ENCODE measurements around the gene SWT1. TPM values are rescaled to one million over a fixed set of nuclear protein-coding genes. Genes with fewer than 3 reads are reported as not detected.

SWT1 gene
- total RNA-seq, 1 experiment from 2014 or later, result 3.6 TPM

GRCh38 chr1:185293967-185294542, 137.1 kb downstream of the SWT1 start:
- H3K4me2 ChIP-seq, result no peak overlapping the region
- intact Hi-C loops (cut with micrococcal nuclease; ENCODE audit: unreplicated experiment), result no loop called here

GRCh38 chr1:185295091-185295490, 138.1 kb downstream of the SWT1 start:
- TF ChIP-seq EZH2 (IDR thresholded peaks at IDR 0.05; ENCODE audit: low read depth) (no peak), CTCF (conservative IDR thresholded peaks at IDR 0.05) (no peak)
- BruUV-seq (replicated peaks), result no TSS peak
- no peak for DNase-seq
- no peaks in the 10 kb centered on the region for H3K9me3 ChIP-seq (ENCODE audit: insufficient read depth, low read depth)
- ChIA-PET CTCF (no interaction called here), POLR2A (ENCODE audit: unreplicated experiment) (no interaction called here)
- no peaks in the 10 kb centered on the region for H4K20me1 ChIP-seq (ENCODE audit: insufficient read depth)
- H3K36me3 ChIP-seq (ENCODE audit: low read depth), result peaks cover 9% of the 10 kb centered on the region; the same call in 1 of the 2 replicates
- H3K27ac ChIP-seq, result no peak overlapping the region
- H3K4me1 ChIP-seq (replicated peaks; ENCODE audit: insufficient read depth), result no peaks in the 10 kb centered on the region
- H3F3A ChIP-seq (ENCODE audit: insufficient read depth, low read depth), result 0 out of 2 replicates have a peak, but pooled peaks cover 3% of the 10 kb centered on the region
- H3K27me3 ChIP-seq (ENCODE audit: insufficient read depth, low read depth), result no peaks in the 10 kb centered on the region
- H3K79me2 ChIP-seq (ENCODE audit: low read depth), result no peaks in the 10 kb centered on the region
- intact Hi-C loops (cut with micrococcal nuclease; ENCODE audit: unreplicated experiment), result no loop called here
- no peak overlapping the region for H3K4me2 ChIP-seq
- H2AFZ ChIP-seq, result no peak overlapping the region
- H3K4me3 ChIP-seq, result no peak overlapping the region
- H3K9me2 ChIP-seq (ENCODE audit: insufficient read depth), result no peaks in the 10 kb centered on the region

More at GRCh38 chr1:185293967-185294542, 137.1 kb downstream of the SWT1 start:
- Histone ChIP-seq H3K36me3 (ENCODE audit: low read depth) (peaks cover 9% of the 10 kb centered on the region; the same call in 1 of the 2 replicates), H3K9me3 (ENCODE audit: insufficient read depth, low read depth) (no peaks in the 10 kb centered on the region), H3K79me2 (ENCODE audit: low read depth) (no peaks in the 10 kb centered on the region), H3K4me1 (replicated peaks; ENCODE audit: insufficient read depth) (no peaks in the 10 kb centered on the region), H2AFZ (no peak overlapping the region), H3K27ac (no peak overlapping the region), H3K4me3 (no peak overlapping the region), H3K9me2 (ENCODE audit: insufficient read depth) (no peaks in the 10 kb centered on the region), H4K20me1 (ENCODE audit: insufficient read depth) (no peaks in the 10 kb centered on the region), H3F3A (ENCODE audit: insufficient read depth, low read depth) (0 out of 2 replicates have a peak, but pooled peaks cover 3% of the 10 kb centered on the region), H3K27me3 (ENCODE audit: insufficient read depth, low read depth) (no peaks in the 10 kb centered on the region)
- CTCF ChIA-PET, result no interaction called here
- POLR2A ChIA-PET (ENCODE audit: unreplicated experiment), result interaction anchor here (0.5 kb wide), 1 partner anchor 23 kb away, joined by 4 read pairs; the partner anchor contains the start of gene IVNS1ABP
- no peak for DNase-seq
- TF ChIP-seq CTCF (conservative IDR thresholded peaks at IDR 0.05) (no peak), EZH2 (IDR thresholded peaks at IDR 0.05; ENCODE audit: low read depth) (no peak)
- BruUV-seq (replicated peaks), result no TSS peak

GRCh38 chr1:185297982-185298381, 141.0 kb downstream of the SWT1 start:
- intact Hi-C loops (cut with micrococcal nuclease; ENCODE audit: unreplicated experiment), result no loop called here
- no peaks in the 10 kb centered on the region for H3K27me3 ChIP-seq (ENCODE audit: insufficient read depth, low read depth)
- 0 out of 2 replicates have a peak, but pooled peaks cover 3% of the 10 kb centered on the region for H3F3A ChIP-seq (ENCODE audit: insufficient read depth, low read depth)
- no peak overlapping the region for H3K27ac ChIP-seq
- no peak for DNase-seq
- H3K9me2 ChIP-seq (ENCODE audit: insufficient read depth), result no peaks in the 10 kb centered on the region
- H4K20me1 ChIP-seq (ENCODE audit: insufficient read depth), result no peaks in the 10 kb centered on the region
- H3K4me3 ChIP-seq, result no peak overlapping the region
- TF ChIP-seq CTCF (conservative IDR thresholded peaks at IDR 0.05), result no peak
- TF ChIP-seq EZH2 (IDR thresholded peaks at IDR 0.05; ENCODE audit: low read depth), result no peak
- H3K79me2 ChIP-seq (ENCODE audit: low read depth), result no peaks in the 10 kb centered on the region
- no peak overlapping the region for H3K4me2 ChIP-seq
- H2AFZ ChIP-seq, result no peak overlapping the region
- POLR2A ChIA-PET (ENCODE audit: unreplicated experiment), result no interaction called here
- CTCF ChIA-PET, result no interaction called here
- no peaks in the 10 kb centered on the region for H3K4me1 ChIP-seq (replicated peaks; ENCODE audit: insufficient read depth)
- H3K9me3 ChIP-seq (ENCODE audit: insufficient read depth, low read depth), result no peaks in the 10 kb centered on the region
- BruUV-seq (replicated peaks), result no TSS peak
- H3K36me3 ChIP-seq (ENCODE audit: low read depth), result peaks cover 27% of the 10 kb centered on the region
